ENCODE data around the gene GRM7.

Gene GRM7

GRCh38 chr3:7392206-7392605 lies 531.3 kb downstream of the GRM7 start:
- no peak for DNase-seq (ENCODE audit: low read depth in 1 of 2, low spot score in 1 of 2)

DNA sequence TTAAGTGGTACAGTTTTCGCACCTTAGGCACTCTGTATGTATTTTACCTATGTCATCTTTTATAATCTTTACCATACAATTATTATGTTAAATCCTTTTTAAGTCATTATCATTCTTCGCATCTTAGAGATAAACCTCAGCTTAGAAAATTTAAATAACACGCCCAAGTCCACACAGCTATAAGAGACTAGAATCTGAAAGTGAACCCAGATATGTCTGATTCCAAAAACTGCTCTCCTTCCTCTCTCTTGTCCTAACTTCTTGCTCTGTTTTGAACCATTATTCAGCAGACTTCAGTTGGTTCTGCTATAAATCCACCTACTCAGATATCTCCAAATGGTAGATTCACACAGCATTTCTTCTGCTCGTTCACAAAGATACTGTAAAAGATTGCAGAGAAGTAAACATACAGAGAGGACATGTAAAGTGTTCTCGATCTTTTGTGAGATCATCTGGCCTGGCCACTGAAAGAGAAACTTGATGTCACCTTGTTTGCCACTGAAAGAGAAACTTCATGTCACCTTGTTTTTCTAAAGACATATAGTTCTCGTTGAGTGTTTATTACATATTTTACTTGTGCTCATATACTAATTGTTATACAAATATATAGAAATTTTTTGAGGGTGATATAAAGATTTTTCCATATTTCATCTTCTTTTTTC lies 533.2 kb downstream of the GRM7 start:
- DNase-seq (ENCODE audit: low read depth in 1 of 2, low spot score in 1 of 2): no peak

GRCh38 chr3:7396534-7396933 lies 535.6 kb downstream of the GRM7 start:
- DNase-seq (ENCODE audit: low read depth in 1 of 2, low spot score in 1 of 2): no peak

DNA sequence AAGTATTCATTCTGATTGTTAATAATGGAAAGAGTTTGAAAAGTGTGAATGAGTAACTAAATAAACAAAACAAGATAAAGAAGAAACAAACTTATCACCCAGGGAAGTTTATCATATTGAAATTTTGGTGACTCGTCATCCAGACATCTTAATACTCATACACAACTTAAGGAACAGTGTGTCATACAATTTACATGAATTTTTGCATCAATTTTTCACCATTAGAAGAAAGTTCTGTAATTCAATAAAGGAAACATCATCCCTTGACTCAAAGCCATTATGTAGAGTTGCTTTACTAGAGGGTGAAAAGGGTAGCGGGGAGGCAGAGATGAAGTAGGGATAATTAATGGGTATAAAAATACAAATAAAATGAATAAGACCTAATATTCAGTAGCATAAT lies 536.2 kb downstream of the GRM7 start:
- DNase-seq (ENCODE audit: low read depth in 1 of 2, low spot score in 1 of 2): no peak

GRCh38 chr3:7400360-7400759 lies 539.4 kb downstream of the GRM7 start:
- DNase-seq (ENCODE audit: low read depth in 1 of 2, low spot score in 1 of 2): no peak

GRCh38 chr3:7401418-7401817 lies 540.5 kb downstream of the GRM7 start:
- DNase-seq (ENCODE audit: low read depth in 1 of 2, low spot score in 1 of 2): no peak

DNA sequence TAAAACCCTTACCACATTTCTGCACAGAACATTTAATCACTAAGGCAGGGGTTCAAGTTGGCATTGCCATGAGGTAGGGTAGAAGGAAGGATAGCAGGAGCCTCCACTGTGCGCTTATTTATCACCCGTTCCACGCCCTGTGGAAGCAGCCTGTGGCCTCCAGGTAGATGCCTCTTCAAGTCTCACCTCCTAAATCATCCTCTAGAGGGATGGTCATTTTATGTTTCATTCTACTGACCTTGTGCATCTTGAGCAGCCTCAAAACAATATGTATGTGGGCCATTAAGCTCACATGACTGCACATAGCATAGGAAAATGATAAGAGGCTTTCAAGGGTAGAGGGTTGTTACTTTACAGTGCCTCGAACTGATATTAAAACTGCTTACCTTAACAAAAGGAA lies 546.2 kb downstream of the GRM7 start:
- DNase-seq (ENCODE audit: low read depth in 1 of 2, low spot score in 1 of 2): no peak

- DNase-seq (ENCODE audit: low read depth in 1 of 2, low spot score in 1 of 2): no peak
Observed at GRCh38 chr3:7410782-7411181, 549.9 kb downstream of the GRM7 start.

DNA sequence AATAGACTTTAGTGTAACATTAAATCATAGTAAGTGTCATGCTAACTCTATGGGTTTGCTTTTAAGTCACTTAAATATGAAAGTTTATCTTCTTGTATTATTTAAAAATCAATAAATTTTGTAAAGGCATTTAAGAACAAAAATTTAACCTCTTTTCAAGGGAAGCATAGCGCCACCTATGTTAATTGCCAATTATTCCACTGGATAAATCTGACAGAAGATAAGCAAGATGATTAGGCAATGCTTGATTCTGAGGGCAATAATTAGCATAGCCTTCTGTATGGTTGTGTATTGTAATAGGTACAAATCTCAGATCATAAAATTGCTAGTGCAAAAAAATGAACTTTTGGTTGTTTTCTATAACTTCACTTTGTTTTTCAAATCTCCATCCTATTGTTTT lies 560.1 kb downstream of the GRM7 start:
- DNase-seq (ENCODE audit: low read depth in 1 of 2, low spot score in 1 of 2): no peak

GRCh38 chr3:7423036-7423435 lies 562.1 kb downstream of the GRM7 start:
- no peak for DNase-seq (ENCODE audit: low read depth in 1 of 2, low spot score in 1 of 2)

DNA sequence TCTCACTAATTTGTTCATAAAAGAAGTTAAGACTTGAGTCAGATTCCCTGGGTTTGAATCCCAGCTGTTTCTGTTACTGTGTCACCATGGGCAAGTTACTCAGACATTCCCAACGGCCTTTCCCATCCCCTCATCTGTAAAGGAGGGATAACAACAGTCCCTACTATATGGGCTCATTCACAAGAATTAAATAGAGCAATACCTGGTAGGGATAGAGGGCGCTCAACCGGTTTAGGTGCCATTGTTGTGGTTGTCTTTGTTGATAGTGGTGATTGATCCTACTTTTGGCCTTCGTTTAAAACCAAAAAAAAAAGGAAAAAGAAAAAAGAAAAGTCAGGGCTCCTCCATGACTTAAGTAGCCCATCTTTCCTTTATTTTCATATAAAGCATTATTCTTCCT lies 563.1 kb downstream of the GRM7 start:
- DNase-seq (ENCODE audit: low read depth in 1 of 2, low spot score in 1 of 2): no peak

DNA sequence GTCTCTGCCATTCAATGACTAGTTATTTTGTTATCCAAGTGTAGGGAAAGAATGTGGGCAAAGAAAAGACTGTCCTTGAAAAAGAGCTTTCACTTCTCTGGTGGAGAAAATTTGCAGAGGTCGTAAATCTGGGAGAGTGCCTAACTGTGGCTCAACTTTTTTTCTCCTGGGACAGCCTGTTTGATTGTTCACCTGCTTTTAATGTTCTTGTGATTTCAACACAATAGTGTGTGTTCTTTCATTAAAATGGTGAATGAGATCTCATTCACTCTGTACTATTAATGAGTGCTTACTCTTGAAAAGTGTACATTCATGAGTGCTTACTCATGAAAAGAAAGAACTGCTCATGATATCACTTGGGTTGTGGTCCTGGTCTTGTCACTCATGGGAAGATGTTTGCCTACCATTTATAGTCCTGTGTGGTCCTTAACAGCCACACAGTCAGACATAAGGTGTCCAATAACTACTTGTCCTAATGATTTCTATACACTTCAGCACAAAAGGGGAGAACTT lies 567.3 kb downstream of the GRM7 start:
- no peak for DNase-seq (ENCODE audit: low read depth in 1 of 2, low spot score in 1 of 2)

DNA sequence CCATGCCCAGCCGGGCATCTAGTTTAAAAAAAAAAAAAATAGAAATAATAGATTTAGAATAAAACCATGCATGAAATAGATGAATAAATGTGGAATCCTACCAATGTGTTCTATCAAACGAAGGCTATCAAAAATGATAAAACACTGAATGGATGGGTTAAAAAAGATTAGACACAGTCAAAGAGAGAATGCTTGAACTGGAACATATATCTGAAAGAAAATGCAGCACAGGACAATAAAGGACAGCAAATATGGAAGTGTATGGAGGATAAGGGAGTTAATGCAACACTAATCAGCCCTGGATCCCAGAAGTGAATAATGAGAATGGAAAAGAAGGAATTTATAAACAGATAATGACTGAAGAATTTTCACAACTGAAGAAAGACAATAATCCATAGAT lies 571.7 kb downstream of the GRM7 start:
- no peak for DNase-seq (ENCODE audit: low read depth in 1 of 2, low spot score in 1 of 2)

DNA sequence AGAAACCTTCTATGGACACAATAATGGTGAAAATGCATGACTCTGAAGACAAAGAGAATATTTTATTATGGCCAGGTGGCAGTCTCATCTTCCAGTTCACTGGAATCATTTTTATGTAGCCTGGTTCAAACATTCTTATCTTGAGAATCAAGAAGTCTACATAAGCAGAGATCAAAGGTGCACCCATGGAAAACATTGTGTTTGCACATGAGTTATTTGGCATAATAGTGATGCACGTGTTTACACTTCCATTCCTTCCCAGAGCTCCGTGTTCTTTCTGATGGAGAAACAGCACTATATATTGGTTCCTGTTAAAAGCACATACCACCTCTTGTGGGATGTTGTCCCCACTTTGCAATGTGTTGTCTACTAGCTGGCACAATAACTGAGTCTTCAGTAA lies 572.2 kb downstream of the GRM7 start:
- no peak for DNase-seq (ENCODE audit: low read depth in 1 of 2, low spot score in 1 of 2)

- DNase-seq (ENCODE audit: low read depth in 1 of 2, low spot score in 1 of 2): no peak
Observed at GRCh38 chr3:7436542-7436941, 575.6 kb downstream of the GRM7 start.

DNA sequence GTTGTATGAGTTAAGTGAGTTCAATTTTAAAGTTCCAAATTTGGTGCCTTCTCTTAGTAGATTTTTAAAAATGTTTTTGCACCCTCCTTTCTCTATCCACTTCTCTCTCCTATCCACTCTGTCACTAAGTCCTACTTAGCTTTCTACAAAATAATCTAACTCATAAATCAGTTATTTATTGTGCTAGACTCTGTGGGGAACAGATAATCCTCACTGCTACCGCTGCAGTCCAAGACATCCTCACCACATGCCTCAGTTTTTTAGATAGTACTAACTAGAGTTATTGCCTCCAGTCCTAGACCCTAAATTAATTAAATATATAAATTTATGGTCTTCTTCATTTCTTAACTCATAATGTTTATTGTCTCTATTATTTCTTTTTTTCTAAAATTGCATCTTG lies 576.3 kb downstream of the GRM7 start:
- no peak for DNase-seq (ENCODE audit: low read depth in 1 of 2, low spot score in 1 of 2)

- no peak for DNase-seq (ENCODE audit: low read depth in 1 of 2, low spot score in 1 of 2)
Observed at GRCh38 chr3:7439101-7439680, 578.3 kb downstream of the GRM7 start.

DNA sequence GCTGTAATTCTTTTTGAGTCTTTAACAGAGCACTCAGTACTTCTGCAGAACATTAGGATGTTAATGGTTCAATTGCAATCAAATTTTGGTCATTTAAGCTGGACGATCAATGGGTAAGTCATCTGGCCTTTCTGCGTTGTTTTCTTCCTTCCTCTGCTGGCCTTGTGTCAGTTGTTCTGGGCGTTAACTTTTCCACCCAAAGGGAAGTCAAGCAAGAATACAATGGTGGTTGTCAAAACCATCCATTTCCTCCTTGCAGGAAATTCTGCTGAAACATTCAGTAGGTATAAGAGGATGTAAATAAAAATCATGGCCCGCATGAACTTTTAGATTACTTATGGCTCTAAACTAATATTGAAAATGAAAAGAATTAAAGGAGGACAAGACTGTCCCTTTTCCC lies 584.0 kb downstream of the GRM7 start:
- no peak for DNase-seq (ENCODE audit: low read depth in 1 of 2, low spot score in 1 of 2)

GRCh38 chr3:7445331-7445730 lies 584.4 kb downstream of the GRM7 start:
- no peak for DNase-seq (ENCODE audit: low read depth in 1 of 2, low spot score in 1 of 2)

GRCh38 chr3:7447197-7447769 lies 586.4 kb downstream of the GRM7 start:
- no peak for DNase-seq (ENCODE audit: low read depth in 1 of 2, low spot score in 1 of 2)

GRCh38 chr3:7456386-7456785 lies 595.5 kb downstream of the GRM7 start:
- no peak for DNase-seq (ENCODE audit: low read depth in 1 of 2, low spot score in 1 of 2)

DNA sequence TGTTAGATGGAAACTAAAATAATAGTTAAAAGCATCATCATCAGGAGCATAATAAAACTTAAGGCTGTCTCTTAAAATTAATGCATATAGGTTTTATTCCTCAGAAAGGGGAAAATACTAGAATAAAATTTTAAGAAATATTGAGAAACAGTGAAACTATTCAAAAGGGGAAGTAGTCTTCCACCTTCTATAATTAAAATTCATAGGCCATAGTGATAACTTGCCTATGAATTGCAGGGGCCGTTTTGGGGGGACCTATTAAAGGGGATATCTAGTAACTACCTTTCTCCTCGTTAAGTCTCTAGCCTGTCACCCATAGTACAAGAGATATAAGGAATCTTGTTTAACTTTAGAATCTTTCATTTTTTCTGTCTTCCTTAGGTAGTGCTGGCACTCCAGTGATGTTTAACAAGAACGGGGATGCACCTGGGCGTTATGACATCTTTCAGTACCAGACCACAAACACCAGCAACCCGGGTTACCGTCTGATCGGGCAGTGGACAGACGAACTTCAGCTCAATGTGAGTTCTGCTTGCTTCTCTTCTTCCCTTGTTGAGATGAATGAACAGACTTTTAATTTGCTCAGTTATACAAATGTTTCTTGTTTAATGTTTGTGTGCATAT lies 600.4 kb downstream of the GRM7 start:
- DNase-seq (ENCODE audit: low read depth in 1 of 2, low spot score in 1 of 2): no peak

Data from activated CD4-positive, alpha-beta T cell treated with anti-CD3 and anti-CD28 coated beads, Interleukin-2, amount 50 U/mL, for 24 hours (primary cell).